Mesothelial cell of epicardium (in vitro differentiated cells): Measurements from ENCODE around the gene HIRIP3. TPM values are rescaled to one million over a fixed set of nuclear protein-coding genes. Genes with fewer than 3 reads are reported as not detected.

Experiments
- DNase-seq, 2 experiments: peaks; one replicate each; pipeline ENCODE4 v3.0.0; 2021; ENCODE audit warnings: low spot score in 2 of 2; ENCODE audit not compliant: unreplicated experiment in 2 of 2
- H3K27ac Mint-ChIP-seq: 2 replicates; pipeline ENCODE4 v1.8.0; 2021; ENCODE audit warnings: mixed read lengths
- H3K27me3 Mint-ChIP-seq: 2 replicates; pipeline ENCODE4 v1.8.0; 2021; ENCODE audit warnings: low read depth, mixed read lengths
- H3K36me3 Mint-ChIP-seq: 2 replicates; pipeline ENCODE4 v1.8.0; 2021; ENCODE audit warnings: mixed read lengths
- H3K4me1 Mint-ChIP-seq: 2 replicates; pipeline ENCODE4 v1.8.0; 2021; ENCODE audit warnings: mixed read lengths
- H3K4me3 Mint-ChIP-seq: 2 replicates; pipeline ENCODE4 v1.8.0; 2021; ENCODE audit warnings: mild to moderate bottlenecking, moderate library complexity, mixed read lengths
- H3K9me3 Mint-ChIP-seq: 2 replicates; pipeline ENCODE4 v1.8.0; 2021; ENCODE audit warnings: mixed read lengths
- CTCF ChIP-seq: fragments of 200-600 bp; sonication (generic); IDR thresholded peaks from one replicate; pipeline ENCODE4 v1.5.0; 2021; ENCODE audit warnings: antibody characterized with exemption; ENCODE audit not compliant: unreplicated experiment
- total RNA-seq: library from RNA; stranded (reverse); gene quantifications from 3 replicates; pipeline ENCODE4 v1.2.1, GENCODE V29; 2021

The HIRIP3 gene
- total RNA-seq, 1 donor from 2014 or later: 9.7 TPM

- Mint-ChIP-seq H3K4me3 (no peak overlapping the region), H3K27me3 (no peaks in the 10 kb centered on the region), H3K27ac (no peak overlapping the region), H3K4me1 (no peaks in the 10 kb centered on the region), H3K9me3 (no peaks in the 10 kb centered on the region), H3K36me3 (peaks cover 33% of the 10 kb centered on the region)
- no peak for TF ChIP-seq CTCF
- DNase-seq: no peak
Measured at GRCh38 chr16:29988346-29989075, 6.9 kb downstream of the HIRIP3 start.

- DNase-seq: no peak
- peaks cover 39% of the 10 kb centered on the region for H3K36me3 Mint-ChIP-seq
- no peaks in the 10 kb centered on the region for H3K9me3 Mint-ChIP-seq
- no peak overlapping the region for H3K27ac Mint-ChIP-seq
- H3K27me3 Mint-ChIP-seq: no peaks in the 10 kb centered on the region
- TF ChIP-seq CTCF: no peak
- H3K4me1 Mint-ChIP-seq: no peaks in the 10 kb centered on the region
- no peak overlapping the region for H3K4me3 Mint-ChIP-seq
Measured at GRCh38 chr16:29987371-29988085, 7.9 kb downstream of the HIRIP3 start.

GRCh38 chr16:29986931-29987330 lies 8.5 kb downstream of the HIRIP3 start:
- Mint-ChIP-seq H3K36me3 (peaks cover 44% of the 10 kb centered on the region), H3K27me3 (no peaks in the 10 kb centered on the region), H3K4me1 (no peaks in the 10 kb centered on the region), H3K27ac (no peak overlapping the region), H3K4me3 (no peak overlapping the region), H3K9me3 (no peaks in the 10 kb centered on the region)
- DNase-seq: no peak
- no peak for TF ChIP-seq CTCF

GRCh38 chr16:29986231-29986630 lies 9.2 kb downstream of the HIRIP3 start:
- no peak for TF ChIP-seq CTCF
- Mint-ChIP-seq H3K27me3 (no peaks in the 10 kb centered on the region), H3K27ac (no peak overlapping the region), H3K36me3 (peaks cover 44% of the 10 kb centered on the region), H3K4me3 (no peak overlapping the region), H3K4me1 (no peaks in the 10 kb centered on the region), H3K9me3 (no peaks in the 10 kb centered on the region)
- DNase-seq: no peak

- TF ChIP-seq CTCF: no peak
- no peaks in the 10 kb centered on the region for H3K9me3 Mint-ChIP-seq
- H3K27ac Mint-ChIP-seq: no peak overlapping the region
- peaks cover 43% of the 10 kb centered on the region for H3K36me3 Mint-ChIP-seq
- H3K4me1 Mint-ChIP-seq: no peaks in the 10 kb centered on the region
- no peak overlapping the region for H3K4me3 Mint-ChIP-seq
- no peak for DNase-seq
- no peaks in the 10 kb centered on the region for H3K27me3 Mint-ChIP-seq
Measured at GRCh38 chr16:29985271-29985811, 10.1 kb downstream of the HIRIP3 start.
